ENCODE results near the gene SLC5A2.
A peak's percentile ranks its signal among the peaks of the same experiment; 100 is the strongest.

GRCh38 chr16:31458073-31458843, 24.7 kb upstream of the SLC5A2 start:
- peak; percentile 11 to 60 for TF ChIP-seq POLR2A (IDR thresholded peaks at IDR 0.05)
- TF ChIP-seq CTCF (IDR thresholded peaks at IDR 0.05) = peak in 3 of 6 experiments; percentile 20 to 30 (median 26)

Measured in adrenal gland (tissue), 5 donors.